GM12864 (cell line): ENCODE results near the gene FGD6.

Experiments used
- DNase-seq: peaks from one replicate; pipeline ENCODE4 v3.0.0-alpha.2; 2011; ENCODE audit warnings: low read depth
- H3K4me3 ChIP-seq: 2 replicates; pipeline ENCODE4 v1.5.1; 2011; ENCODE audit warnings: mild to moderate bottlenecking, low read depth, low read length, control low read depth
- CTCF ChIP-seq: IDR thresholded peaks from 2 replicates; pipeline ENCODE4 v1.5.1; 2011; ENCODE audit warnings: low read depth, mild to moderate bottlenecking, moderate library complexity, low read length, control low read depth, inconsistent platforms; ENCODE audit errors: missing control alignments

FGD6 gene

GRCh38 chr12:95057424-95057823, 159.8 kb downstream of the FGD6 start:
- DNase-seq, result no peak
- no peak for TF ChIP-seq CTCF
- H3K4me3 ChIP-seq, result no peak overlapping the region

- no peak overlapping the region for H3K4me3 ChIP-seq
- no peak for TF ChIP-seq CTCF
- no peak for DNase-seq
Measured at GRCh38 chr12:95055057-95055456, 162.2 kb downstream of the FGD6 start.

- no peak for TF ChIP-seq CTCF
- no peak overlapping the region for H3K4me3 ChIP-seq
- no peak for DNase-seq
Measured at GRCh38 chr12:95054206-95054605, 163.1 kb downstream of the FGD6 start.

GRCh38 chr12:95051241-95051640, 166.0 kb downstream of the FGD6 start:
- no peak for TF ChIP-seq CTCF

DNA sequence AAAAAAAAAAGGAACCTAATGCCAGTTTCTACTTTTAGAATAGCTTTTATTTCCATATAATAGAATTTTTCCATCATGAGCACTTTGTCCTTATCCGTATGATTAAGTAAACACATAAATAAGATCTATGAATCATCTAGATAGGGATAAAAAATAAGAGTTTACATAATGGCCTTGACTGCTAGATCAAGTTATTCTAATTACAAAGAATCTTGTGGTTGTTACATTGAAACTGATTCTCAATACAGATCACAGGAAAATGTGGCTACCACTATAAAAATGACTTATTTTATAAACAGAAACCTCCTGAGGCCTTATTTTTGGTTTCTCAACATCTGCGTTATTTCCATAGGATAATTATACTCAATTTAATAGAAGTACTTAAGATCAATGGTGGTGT, 179.4 kb downstream of the FGD6 start:
- no peak for TF ChIP-seq CTCF
- no peak for DNase-seq
- no peak overlapping the region for H3K4me3 ChIP-seq

More at GRCh38 chr12:95051241-95051640, 166.0 kb downstream of the FGD6 start:
- H3K4me3 ChIP-seq, result no peak overlapping the region
- no peak for DNase-seq

DNA sequence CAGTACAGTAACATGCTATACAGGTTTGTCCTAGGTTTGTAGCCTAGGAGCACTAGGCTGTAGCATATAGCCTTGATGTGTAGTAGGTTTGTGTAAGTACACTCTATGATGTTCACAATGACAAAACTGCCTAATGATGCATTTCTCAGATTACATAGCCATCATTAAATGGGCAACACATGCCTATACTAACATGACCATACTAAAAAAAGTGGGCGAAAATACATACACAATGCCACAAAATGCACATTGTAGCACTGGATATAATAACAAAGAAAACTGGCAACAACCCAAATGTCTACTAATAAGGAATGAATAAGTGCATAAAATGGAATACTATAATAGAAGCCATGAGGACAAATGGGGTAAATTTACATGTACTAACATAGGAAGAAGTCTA, 182.5 kb downstream of the FGD6 start:
- no peak for TF ChIP-seq CTCF
- no peak for DNase-seq
- no peak overlapping the region for H3K4me3 ChIP-seq
